Retinal pigment epithelial cell (primary cell): Measurements from ENCODE around the gene P3H2.

ENCODE experiments used
- DNase-seq: peaks from one replicate; pipeline ENCODE4 v3.0.0-alpha.2; 2010; ENCODE audit warnings: low read depth
- H3K4me3 ChIP-seq: 2 replicates; pipeline ENCODE4 v1.5.1; 2011; ENCODE audit warnings: mild to moderate bottlenecking, low read length, control low read depth, moderate library complexity
- TF ChIP-seq, protein P1 (sequence below): conservative IDR thresholded peaks from 2 replicates; pipeline ENCODE4 v1.5.1; 2011; ENCODE audit warnings: low read depth, low read length, control low read depth, inconsistent platforms

The P3H2 gene

DNA sequence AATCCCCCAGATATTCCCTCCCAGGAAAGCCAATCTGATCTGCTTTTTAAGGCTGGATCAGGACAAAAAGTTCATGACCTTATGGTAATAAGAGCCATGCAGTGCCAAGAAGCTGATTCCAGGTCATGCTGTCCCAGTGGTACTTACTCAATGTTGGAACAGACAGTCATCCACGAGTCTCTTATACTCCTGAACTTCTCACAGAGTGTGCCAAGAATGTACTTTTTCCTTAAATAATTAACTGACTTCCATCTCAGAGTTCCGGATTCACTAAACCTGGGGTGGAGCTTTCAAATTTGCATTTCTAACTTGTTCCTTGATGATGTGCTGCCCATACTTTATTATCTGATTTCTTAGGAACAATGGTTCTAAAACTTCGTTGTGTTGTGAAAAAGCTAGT, 3.4 kb upstream of the P3H2 start:
- TF ChIP-seq, protein P1, sequence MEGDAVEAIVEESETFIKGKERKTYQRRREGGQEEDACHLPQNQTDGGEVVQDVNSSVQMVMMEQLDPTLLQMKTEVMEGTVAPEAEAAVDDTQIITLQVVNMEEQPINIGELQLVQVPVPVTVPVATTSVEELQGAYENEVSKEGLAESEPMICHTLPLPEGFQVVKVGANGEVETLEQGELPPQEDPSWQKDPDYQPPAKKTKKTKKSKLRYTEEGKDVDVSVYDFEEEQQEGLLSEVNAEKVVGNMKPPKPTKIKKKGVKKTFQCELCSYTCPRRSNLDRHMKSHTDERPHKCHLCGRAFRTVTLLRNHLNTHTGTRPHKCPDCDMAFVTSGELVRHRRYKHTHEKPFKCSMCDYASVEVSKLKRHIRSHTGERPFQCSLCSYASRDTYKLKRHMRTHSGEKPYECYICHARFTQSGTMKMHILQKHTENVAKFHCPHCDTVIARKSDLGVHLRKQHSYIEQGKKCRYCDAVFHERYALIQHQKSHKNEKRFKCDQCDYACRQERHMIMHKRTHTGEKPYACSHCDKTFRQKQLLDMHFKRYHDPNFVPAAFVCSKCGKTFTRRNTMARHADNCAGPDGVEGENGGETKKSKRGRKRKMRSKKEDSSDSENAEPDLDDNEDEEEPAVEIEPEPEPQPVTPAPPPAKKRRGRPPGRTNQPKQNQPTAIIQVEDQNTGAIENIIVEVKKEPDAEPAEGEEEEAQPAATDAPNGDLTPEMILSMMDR: no peak
- no peak for DNase-seq
- H3K4me3 ChIP-seq: no peak overlapping the region

DNA sequence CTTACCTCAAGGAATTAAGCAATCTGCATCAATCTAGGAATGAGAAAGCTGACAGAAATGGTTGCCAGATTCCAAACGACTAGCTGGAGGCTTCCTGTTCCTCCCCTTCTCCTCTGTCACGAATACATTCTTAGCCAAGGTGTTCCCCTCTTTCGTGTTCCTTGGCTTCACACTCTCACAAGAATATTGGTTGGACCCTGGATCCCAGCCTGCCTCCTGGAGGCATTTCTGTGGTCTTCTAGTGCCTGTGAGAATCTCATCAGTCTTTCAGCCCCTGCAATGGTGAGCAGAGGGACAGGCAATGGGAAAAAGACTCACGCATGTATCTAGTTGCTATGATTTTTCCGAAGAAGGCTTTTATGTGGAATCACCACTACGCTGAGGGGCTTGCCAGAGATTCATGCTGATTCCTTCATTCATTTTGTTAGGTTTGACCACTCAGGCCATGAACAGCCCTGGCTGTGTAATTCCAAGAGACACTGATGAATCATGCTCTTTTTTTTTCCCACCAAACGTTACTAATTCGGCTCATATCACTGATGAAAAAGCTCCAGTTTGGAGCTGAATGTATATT, 1.6 kb upstream of the P3H2 start:
- no peak overlapping the region for H3K4me3 ChIP-seq
- DNase-seq: no peak
- TF ChIP-seq, protein P1: peak; percentile 4

DNA sequence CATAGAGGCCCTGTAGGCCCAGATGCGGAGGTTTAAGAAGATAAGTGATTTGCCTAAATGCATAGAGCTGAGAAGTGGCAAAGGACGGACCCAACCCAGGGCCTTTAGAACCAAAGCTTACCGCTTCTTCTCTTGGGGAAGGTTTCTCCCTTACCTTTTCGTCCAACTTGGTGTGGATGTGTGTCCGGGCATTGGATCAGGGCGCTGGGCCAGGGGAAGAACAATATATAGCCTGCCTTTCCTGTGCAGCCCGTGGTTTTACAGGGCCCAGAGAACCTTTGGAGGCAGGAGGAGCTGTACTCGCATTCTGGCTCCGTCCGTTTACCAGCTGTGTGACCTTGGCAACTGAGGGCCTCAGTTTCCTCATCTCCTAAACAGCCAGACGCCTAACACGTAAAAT, 686 bp upstream of the P3H2 start:
- no peak for DNase-seq
- no peak overlapping the region for H3K4me3 ChIP-seq
- TF ChIP-seq, protein P1: no peak

DNA sequence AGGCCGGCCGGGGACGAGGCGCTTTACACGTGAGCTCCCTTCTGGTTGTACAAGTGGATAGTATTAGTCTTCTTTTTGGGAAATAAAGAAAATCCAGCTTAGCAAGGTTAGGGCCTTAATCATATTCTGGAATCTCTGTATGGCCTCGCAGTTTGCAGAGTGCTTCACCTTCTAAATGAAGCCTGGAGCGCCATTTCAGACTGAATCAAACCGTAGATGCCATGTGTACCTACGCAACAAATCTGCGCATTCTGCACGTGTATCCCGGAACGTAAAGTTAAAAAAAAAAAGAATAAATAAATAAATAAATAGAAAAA, 322 bp upstream of the P3H2 start:
- DNase-seq: no peak
- H3K4me3 ChIP-seq: peak overlapping the region; percentile 70
- TF ChIP-seq, protein P1: no peak

DNA sequence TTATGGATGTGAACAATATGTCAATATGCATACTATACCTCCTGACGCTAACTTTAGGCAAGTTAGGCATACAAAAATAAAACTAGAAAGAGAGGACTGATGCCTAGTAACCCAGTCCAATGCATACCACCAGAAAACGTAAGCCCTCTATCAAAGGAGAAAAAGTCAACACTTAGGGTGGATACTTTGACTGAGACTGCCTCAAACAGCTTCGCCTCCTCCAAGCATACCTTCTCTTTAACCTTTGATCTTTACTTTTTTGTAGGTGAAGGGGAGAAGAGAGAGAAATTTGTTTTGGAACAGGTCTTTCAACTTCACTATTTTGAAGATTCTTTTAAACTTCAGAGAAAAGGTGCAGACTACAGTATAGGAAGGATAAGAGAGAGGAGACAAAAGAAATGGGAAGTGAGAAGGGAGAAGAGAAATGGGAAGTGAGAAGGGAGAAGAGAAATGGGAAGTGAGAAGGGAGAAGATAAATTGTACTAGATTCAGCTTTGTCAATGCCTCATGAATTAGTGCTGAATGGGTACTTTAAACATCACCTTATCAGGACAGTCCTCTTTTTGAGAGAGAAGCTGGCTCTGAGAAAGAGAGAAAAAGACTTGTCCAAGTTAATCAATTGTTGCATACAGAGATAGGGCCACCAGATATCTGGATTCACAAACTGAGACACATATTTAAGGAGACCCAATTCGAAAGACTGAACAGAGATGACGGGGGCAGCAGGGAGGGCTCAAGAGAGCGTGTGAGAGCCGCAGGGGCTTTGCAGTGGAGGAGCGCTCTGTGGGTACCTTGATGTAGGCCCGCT, 1.0 kb downstream of the P3H2 start:
- H3K4me3 ChIP-seq: peak overlapping the region; percentile 70
- TF ChIP-seq, protein P1: no peak
- no peak for DNase-seq

DNA sequence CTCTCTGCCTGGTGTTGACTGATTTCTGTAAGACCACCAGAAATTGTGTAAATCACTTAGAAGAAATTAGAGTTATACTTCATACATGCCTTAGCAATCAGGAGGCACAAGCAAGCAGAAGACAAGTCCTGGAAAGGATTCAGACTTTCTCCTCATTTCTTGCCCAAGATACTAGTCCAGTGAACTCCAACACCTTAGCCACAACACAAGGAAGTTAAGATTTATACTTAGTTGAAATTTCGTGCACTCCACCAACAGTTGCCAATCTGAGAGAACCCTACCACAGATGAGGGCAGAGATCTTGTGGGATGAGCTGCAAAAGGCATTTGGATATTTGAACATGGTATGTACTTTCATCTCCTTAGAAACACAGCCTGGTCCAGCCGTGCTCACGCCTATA, 2.3 kb downstream of the P3H2 start:
- H3K4me3 ChIP-seq: peak overlapping the region; percentile 30
- TF ChIP-seq, protein P1: no peak
- DNase-seq: no peak

DNA sequence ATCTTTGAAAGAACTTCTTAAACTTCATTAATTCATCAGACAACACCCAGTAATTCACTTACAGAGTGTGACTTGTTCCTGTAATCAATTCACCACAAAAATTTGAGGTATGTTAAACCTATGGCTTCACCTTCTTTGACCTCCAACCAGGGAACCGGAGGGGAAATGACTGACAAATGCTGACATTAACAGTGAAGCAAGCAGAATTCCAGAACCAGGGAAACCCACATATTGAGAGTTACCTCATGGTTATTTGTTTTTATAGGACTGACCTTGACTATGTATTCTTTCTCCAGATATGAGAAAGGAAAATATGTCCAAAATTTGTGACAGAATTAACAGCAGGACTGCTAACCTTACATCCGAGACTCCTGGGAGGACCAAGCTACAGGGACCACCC, 2.7 kb downstream of the P3H2 start:
- DNase-seq: peak; percentile 54
- H3K4me3 ChIP-seq: peak overlapping the region; percentile 30
- TF ChIP-seq, protein P1: no peak
